ENCODE data around the gene INPP5A. TPM values are rescaled to one million over a fixed set of nuclear protein-coding genes. Genes with fewer than 3 reads are reported as not detected.
A peak's percentile ranks its signal among the peaks of the same experiment; 100 is the strongest.
"Not testable (repeated sequence)": the region's sequence is repeated elsewhere in the genome, so short reads cannot be mapped to it uniquely, and the experiment has no call there.

The INPP5A gene
- polyA plus RNA-seq, 4 donors = 21.1 to 25.0 (median 22.8) TPM

DNA sequence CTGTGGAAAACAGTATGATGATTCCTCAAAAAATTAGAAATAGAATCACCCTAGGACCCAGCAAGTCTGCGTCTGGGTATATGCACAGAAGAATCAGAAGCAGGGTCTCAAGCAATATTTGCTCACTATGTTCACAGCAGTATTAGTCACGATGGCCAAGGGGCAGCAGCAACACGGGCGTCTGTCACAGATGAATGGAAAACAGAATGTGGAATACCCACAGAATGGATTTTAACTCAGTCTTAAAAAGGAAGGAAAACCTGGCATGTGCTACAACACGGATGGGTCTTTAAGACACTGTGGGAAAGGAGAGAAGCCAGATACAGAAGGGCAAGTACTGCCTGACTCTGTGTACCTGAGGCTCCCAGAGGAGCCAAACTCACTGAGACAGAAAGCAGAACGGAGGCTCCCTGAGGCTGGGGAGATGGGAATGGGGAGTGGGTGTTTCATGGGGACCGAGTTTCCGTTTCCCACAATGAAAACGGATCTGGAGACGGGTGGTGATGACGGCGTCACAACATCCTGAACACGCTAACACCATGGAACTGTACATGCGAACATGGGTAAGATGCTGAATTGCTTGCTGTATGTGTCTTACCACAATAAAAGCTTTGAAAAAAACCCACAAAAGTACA is 36.7 kb upstream of the INPP5A start:
- FAIRE-seq = no peak
- DNase-seq = no peak
- H3K4me3 ChIP-seq (ENCODE audit: low read depth in 1 of 3, low read length in 3 of 3) = no peak overlapping the region
- peaks cover 0 to 2% (median 0%) of the 10 kb centered on the region in 3 donors for H3K27me3 ChIP-seq (ENCODE audit: control insufficient read depth in 3 of 3, insufficient read depth in 3 of 3, low read length in 3 of 3)
- H3K36me3 ChIP-seq (ENCODE audit: control insufficient read depth in 3 of 3, insufficient read depth in 2 of 3, low read depth in 1 of 3, low read length in 3 of 3) = no peaks in the 10 kb centered on the region
- 86 to 90% (median 86%) methylated on average over 14 of the region's 14 CpGs for whole genome bisulfite sequencing, 3 donors
- no peaks in the 10 kb centered on the region for H3K9me3 ChIP-seq (ENCODE audit: control insufficient read depth in 2 of 2, insufficient read depth in 1 of 2, low read depth in 1 of 2, low read length in 1 of 2)
- H3K4me1 ChIP-seq (ENCODE audit: control insufficient read depth in 3 of 3, insufficient read depth in 2 of 3, low read depth in 1 of 3, low read length in 2 of 3) = no peaks in the 10 kb centered on the region
- H3K27ac ChIP-seq (ENCODE audit: low read depth in 1 of 3, low read length in 2 of 3) = no peak overlapping the region

DNA sequence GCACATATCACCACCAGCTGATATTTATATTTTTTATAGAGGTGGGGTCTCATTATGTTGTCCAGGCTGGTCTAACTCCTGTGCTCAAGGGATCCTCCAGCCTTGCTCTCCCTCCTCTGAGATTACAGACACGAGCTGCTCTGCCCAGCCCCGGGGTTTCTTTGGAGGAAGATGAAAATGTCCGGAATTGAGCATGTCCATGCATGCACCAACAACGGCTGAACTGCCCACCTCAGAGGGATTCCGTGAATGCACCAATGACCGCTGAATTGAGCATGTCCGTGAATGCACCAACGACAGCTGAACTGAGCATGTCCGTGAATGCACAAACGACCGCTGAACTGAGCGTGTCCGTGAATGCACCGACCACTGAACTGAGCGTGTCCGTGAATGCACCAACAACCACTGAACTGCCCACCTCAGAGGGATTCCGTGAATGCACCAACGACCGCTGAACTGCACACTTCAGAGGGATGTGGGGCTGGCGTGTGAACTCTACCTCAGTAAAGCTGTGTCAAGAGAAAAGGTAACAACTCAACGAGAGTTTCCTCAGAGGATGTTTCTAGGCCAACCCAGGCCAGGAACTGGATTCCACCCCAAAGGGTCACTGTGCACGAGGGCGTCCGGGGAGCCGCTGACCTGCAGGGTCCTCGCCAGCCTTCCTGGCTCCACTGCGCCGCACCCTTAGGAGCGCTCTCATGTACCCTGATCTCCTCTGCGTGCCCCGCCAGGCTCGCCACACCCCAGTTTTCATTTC is 34.9 kb upstream of the INPP5A start:
- Histone ChIP-seq H3K36me3 (ENCODE audit: control insufficient read depth in 3 of 3, insufficient read depth in 2 of 3, low read depth in 1 of 3, low read length in 3 of 3) (no peaks in the 10 kb centered on the region), H3K27me3 (ENCODE audit: control insufficient read depth in 3 of 3, insufficient read depth in 3 of 3, low read length in 3 of 3) (peaks cover 0 to 2% (median 0%) of the 10 kb centered on the region in 3 donors), H3K9me3 (ENCODE audit: control insufficient read depth in 2 of 2, insufficient read depth in 1 of 2, low read depth in 1 of 2, low read length in 1 of 2) (no peaks in the 10 kb centered on the region), H3K4me3 (ENCODE audit: low read depth in 1 of 3, low read length in 3 of 3) (no peak overlapping the region), H3K4me1 (ENCODE audit: control insufficient read depth in 3 of 3, insufficient read depth in 2 of 3, low read depth in 1 of 3, low read length in 2 of 3) (peaks cover 0 to 4% (median 0%) of the 10 kb centered on the region in 3 donors), H3K27ac (ENCODE audit: low read depth in 1 of 3, low read length in 2 of 3) (no peak overlapping the region)
- 85 to 89% (median 85%) methylated on average over 32 of the region's 32 CpGs for WGBS, 3 donors
- no peak for DNase-seq
- FAIRE-seq = no peak

DNA sequence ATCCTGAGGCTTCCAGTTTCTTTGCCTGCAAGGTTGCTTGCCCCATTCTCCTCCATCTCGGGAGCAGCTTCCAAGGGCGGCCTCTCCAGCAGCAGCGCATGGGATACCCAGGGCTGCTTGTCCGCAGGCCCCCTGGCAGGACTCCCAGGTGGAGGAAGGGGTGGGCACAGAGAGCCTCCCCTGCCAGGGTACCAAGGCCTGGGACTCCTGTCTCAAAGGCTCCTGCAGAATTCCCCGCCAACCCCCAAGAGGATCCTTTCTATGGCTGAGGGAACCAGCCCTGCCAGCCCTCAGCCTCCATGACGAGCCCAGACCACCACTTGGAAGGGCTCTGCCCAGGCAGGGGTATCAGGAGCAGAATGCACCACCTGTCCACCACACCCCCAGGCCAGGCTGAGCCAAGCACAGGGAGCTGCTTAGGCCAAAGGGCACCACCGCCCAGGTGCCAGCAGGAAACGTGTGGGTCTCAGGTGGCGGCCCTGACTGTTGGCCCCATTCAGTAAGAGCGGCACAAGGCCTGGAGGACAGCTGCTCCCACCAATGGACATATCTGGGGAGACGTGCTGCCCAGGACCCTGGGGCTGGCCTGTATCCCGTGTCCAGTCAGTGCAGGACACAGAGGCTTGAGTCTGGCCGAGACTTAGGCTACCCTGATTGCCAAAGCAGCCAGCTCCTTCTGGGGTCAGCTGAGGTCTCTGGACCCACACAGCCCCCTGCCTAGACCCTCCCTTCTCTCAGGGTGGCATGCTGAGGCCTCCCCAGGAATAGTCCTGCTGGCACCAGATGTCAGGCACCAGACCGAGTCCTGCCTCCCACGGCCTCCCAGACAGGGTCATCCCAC is 33.8 kb upstream of the INPP5A start:
- H3K36me3 ChIP-seq (ENCODE audit: control insufficient read depth in 3 of 3, insufficient read depth in 2 of 3, low read depth in 1 of 3, low read length in 3 of 3) = no peaks in the 10 kb centered on the region
- H3K9me3 ChIP-seq (ENCODE audit: control insufficient read depth in 2 of 2, insufficient read depth in 1 of 2, low read depth in 1 of 2, low read length in 1 of 2) = no peaks in the 10 kb centered on the region
- no peak overlapping the region for H3K27ac ChIP-seq (ENCODE audit: low read depth in 1 of 3, low read length in 2 of 3)
- WGBS, 3 donors = 62 to 75% (median 67%) methylated on average over 15 of the region's 15 CpGs
- FAIRE-seq (no peak), DNase-seq (peak in 1 of 2 donors; percentile 44)
- H3K4me1 ChIP-seq (ENCODE audit: control insufficient read depth in 3 of 3, insufficient read depth in 2 of 3, low read depth in 1 of 3, low read length in 2 of 3) = peaks cover 0 to 15% (median 0%) of the 10 kb centered on the region in 3 donors
- H3K27me3 ChIP-seq (ENCODE audit: control insufficient read depth in 3 of 3, insufficient read depth in 3 of 3, low read length in 3 of 3) = peaks cover 0 to 2% (median 0%) of the 10 kb centered on the region in 3 donors
- no peak overlapping the region for H3K4me3 ChIP-seq (ENCODE audit: low read depth in 1 of 3, low read length in 3 of 3)

DNA sequence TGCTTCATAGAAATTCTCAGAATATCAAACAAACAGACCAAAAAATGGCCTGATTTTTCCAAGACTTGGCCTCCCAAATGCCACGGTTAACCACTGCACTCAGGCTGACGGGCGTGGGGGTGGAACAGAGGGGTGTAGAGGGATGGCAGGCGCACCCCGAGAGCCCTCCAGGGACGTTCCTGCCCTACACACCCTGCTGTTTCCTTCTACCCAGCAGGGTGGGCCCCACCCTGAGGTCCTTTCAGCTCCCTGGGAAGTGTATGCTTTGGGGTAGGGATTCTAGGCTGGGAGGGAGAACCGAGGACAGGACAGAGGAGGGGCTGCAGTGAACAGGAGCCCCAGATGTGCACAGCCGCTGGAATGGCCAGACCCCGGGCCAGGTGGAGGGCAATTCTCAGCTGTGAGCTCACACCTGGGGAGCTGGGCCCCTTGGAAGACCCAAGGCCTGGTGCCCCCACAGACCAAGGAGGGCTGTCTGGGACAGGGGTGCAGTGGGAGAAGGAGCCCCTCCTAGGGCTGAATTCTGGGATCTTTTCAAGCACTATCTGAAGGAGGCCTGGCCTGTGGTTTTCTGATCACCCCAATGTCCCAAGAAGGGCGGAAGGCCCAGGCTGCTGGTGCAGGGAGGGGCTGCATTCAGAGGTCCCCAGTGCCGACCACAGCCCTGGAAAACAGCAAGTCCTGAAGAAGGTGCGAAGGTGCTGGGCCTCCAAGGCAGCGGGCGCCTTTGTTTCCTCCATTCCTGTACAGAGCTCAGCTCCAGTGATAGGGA is 32.9 kb upstream of the INPP5A start:
- FAIRE-seq (no peak), DNase-seq (no peak)
- peaks cover 0 to 18% (median 0%) of the 10 kb centered on the region in 3 donors for H3K4me1 ChIP-seq (ENCODE audit: control insufficient read depth in 3 of 3, insufficient read depth in 2 of 3, low read depth in 1 of 3, low read length in 2 of 3)
- no peaks in the 10 kb centered on the region for H3K36me3 ChIP-seq (ENCODE audit: control insufficient read depth in 3 of 3, insufficient read depth in 2 of 3, low read depth in 1 of 3, low read length in 3 of 3)
- peaks cover 0 to 2% (median 0%) of the 10 kb centered on the region in 3 donors for H3K27me3 ChIP-seq (ENCODE audit: control insufficient read depth in 3 of 3, insufficient read depth in 3 of 3, low read length in 3 of 3)
- H3K27ac ChIP-seq (ENCODE audit: low read depth in 1 of 3, low read length in 2 of 3) = no peak overlapping the region
- WGBS, 3 donors = 84 to 89% (median 85%) methylated on average over 14 of the region's 14 CpGs
- no peak overlapping the region for H3K4me3 ChIP-seq (ENCODE audit: low read depth in 1 of 3, low read length in 3 of 3)
- H3K9me3 ChIP-seq (ENCODE audit: control insufficient read depth in 2 of 2, insufficient read depth in 1 of 2, low read depth in 1 of 2, low read length in 1 of 2) = no peaks in the 10 kb centered on the region

DNA sequence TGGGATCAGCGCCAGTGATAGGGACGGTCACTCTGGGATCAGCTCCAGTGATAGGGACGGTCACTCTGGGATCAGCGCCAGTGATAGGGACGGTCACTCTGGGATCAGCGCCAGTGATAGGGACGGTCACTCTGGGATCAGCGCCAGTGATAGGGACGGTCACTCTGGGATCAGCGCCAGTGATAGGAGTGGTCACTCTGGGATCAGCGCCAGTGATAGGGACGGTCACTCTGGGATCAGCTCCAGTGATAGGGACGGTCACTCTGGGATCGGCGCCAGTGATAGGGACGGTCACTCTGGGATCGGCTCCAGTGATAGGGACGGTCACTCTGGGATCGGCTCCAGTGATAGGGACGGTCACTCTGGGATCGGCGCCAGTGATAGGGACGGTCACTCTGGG is 32.0 kb upstream of the INPP5A start:
- WGBS, 3 donors = 69 to 75% (median 70%) methylated on average over 10 to 15 of the region's 23 CpGs
- H3K9me3 ChIP-seq (ENCODE audit: control insufficient read depth in 2 of 2, insufficient read depth in 1 of 2, low read depth in 1 of 2, low read length in 1 of 2); FAIRE-seq; H3K36me3 ChIP-seq (ENCODE audit: control insufficient read depth in 3 of 3, insufficient read depth in 2 of 3, low read depth in 1 of 3, low read length in 3 of 3); H3K27me3 ChIP-seq (ENCODE audit: control insufficient read depth in 3 of 3, insufficient read depth in 3 of 3, low read length in 3 of 3); DNase-seq; H3K27ac ChIP-seq (ENCODE audit: low read depth in 1 of 3, low read length in 2 of 3); H3K4me3 ChIP-seq (ENCODE audit: low read depth in 1 of 3, low read length in 3 of 3): not testable (repeated sequence)
- H3K4me1 ChIP-seq (ENCODE audit: control insufficient read depth in 3 of 3, insufficient read depth in 2 of 3, low read depth in 1 of 3, low read length in 2 of 3) = peaks cover 0 to 18% (median 0%) of the 10 kb centered on the region in 3 donors

DNA sequence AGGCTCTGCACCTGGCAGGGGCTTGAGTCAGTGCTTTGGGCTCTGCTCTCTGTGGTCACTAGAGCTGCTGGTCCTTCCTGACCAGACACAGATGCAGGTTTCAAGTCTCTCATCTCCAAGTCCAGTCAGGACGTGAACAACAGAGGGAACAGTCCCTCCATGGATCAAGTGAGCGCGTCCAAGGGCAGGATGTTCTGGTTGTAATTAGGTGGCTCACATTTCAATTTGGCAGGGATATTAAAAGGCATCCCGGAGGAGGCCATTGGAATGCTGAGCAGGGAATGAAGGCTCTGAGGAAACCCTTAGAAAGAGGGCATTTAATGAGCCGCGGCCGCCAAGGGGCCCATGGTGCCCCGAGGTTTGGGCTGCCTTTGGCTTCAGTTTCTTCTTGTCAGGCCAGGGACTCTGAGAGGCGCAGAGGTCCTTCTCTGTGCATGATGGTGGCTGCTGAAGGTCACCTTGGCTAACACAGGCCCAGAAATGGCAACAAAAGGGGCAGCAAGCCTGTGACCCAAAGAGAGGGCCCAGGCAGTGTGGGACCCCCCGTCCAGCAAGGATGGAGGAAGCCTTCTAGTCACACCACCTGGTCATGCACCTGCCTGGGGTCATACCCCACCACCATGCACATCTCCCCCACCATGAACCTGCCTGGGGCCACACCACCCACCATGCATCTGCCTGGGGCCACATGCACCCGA is 30.7 kb upstream of the INPP5A start:
- no peaks in the 10 kb centered on the region for H3K9me3 ChIP-seq (ENCODE audit: control insufficient read depth in 2 of 2, insufficient read depth in 1 of 2, low read depth in 1 of 2, low read length in 1 of 2)
- peak overlapping the region in 1 of 3 donors; percentile 1 for H3K27ac ChIP-seq (ENCODE audit: low read depth in 1 of 3, low read length in 2 of 3)
- no peak for FAIRE-seq
- H3K4me1 ChIP-seq (ENCODE audit: control insufficient read depth in 3 of 3, insufficient read depth in 2 of 3, low read depth in 1 of 3, low read length in 2 of 3) = peaks cover 0 to 18% (median 0%) of the 10 kb centered on the region in 3 donors
- H3K36me3 ChIP-seq (ENCODE audit: control insufficient read depth in 3 of 3, insufficient read depth in 2 of 3, low read depth in 1 of 3, low read length in 3 of 3) = no peaks in the 10 kb centered on the region
- WGBS, 3 donors = 71 to 82% (median 74%) methylated on average over 11 of the region's 11 CpGs
- no peak for DNase-seq
- peaks cover 0 to 2% (median 0%) of the 10 kb centered on the region in 3 donors for H3K27me3 ChIP-seq (ENCODE audit: control insufficient read depth in 3 of 3, insufficient read depth in 3 of 3, low read length in 3 of 3)
- no peak overlapping the region for H3K4me3 ChIP-seq (ENCODE audit: low read depth in 1 of 3, low read length in 3 of 3)

DNA sequence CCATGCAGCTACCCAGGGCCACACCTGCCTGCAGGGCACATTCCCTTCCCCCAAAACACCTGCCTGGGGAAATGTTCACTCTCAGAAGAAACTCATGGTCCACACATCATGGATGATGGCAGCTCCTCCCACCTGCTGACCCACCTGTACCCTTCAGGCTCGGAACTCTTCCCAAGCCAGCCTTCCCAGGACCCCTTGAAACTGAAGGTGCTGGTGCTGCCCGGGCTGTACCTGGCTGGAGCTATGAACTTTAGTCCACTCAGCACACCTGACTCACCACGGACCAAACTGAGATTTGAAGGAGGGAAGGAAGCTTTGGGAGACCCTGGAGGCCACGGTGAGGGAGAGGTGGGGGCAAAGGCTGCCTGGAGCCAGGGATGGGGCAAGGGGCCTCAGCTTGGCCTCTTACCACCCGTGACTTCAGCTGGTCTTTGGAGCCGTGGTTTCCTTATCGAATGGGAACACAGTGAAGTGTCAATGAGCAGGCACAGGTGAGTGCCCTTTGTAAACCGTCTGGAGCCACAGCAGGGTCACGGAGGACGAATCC is 30.1 kb upstream of the INPP5A start:
- no peaks in the 10 kb centered on the region for H3K36me3 ChIP-seq (ENCODE audit: control insufficient read depth in 3 of 3, insufficient read depth in 2 of 3, low read depth in 1 of 3, low read length in 3 of 3)
- no peaks in the 10 kb centered on the region for H3K9me3 ChIP-seq (ENCODE audit: control insufficient read depth in 2 of 2, insufficient read depth in 1 of 2, low read depth in 1 of 2, low read length in 1 of 2)
- peaks cover 0 to 2% (median 0%) of the 10 kb centered on the region in 3 donors for H3K27me3 ChIP-seq (ENCODE audit: control insufficient read depth in 3 of 3, insufficient read depth in 3 of 3, low read length in 3 of 3)
- peaks cover 0 to 18% (median 0%) of the 10 kb centered on the region in 3 donors for H3K4me1 ChIP-seq (ENCODE audit: control insufficient read depth in 3 of 3, insufficient read depth in 2 of 3, low read depth in 1 of 3, low read length in 2 of 3)
- WGBS, 3 donors = 43 to 69% (median 59%) methylated on average over 9 to 10 of the region's 10 CpGs
- H3K4me3 ChIP-seq (ENCODE audit: low read depth in 1 of 3, low read length in 3 of 3) = no peak overlapping the region
- peak; percentile 20 to 65 for DNase-seq
- FAIRE-seq = no peak
- peak overlapping the region in 1 of 3 donors; percentile 1 for H3K27ac ChIP-seq (ENCODE audit: low read depth in 1 of 3, low read length in 2 of 3)
